ENCODE results near the gene MDFIC. TPM values are rescaled to one million over a fixed set of nuclear protein-coding genes. Genes with fewer than 3 reads are reported as not detected.

Gene MDFIC
- total RNA-seq, 1 donor from 2014 or later = 10.1 TPM

- H3K4me3 Mint-ChIP-seq = no peak overlapping the region
- TF ChIP-seq, protein P1, sequence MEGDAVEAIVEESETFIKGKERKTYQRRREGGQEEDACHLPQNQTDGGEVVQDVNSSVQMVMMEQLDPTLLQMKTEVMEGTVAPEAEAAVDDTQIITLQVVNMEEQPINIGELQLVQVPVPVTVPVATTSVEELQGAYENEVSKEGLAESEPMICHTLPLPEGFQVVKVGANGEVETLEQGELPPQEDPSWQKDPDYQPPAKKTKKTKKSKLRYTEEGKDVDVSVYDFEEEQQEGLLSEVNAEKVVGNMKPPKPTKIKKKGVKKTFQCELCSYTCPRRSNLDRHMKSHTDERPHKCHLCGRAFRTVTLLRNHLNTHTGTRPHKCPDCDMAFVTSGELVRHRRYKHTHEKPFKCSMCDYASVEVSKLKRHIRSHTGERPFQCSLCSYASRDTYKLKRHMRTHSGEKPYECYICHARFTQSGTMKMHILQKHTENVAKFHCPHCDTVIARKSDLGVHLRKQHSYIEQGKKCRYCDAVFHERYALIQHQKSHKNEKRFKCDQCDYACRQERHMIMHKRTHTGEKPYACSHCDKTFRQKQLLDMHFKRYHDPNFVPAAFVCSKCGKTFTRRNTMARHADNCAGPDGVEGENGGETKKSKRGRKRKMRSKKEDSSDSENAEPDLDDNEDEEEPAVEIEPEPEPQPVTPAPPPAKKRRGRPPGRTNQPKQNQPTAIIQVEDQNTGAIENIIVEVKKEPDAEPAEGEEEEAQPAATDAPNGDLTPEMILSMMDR (conservative IDR thresholded peaks at IDR 0.05) = no peak
- H3K27ac Mint-ChIP-seq (ENCODE audit: unreplicated experiment) = no peak overlapping the region
- peaks cover 4% of the 10 kb centered on the region for H3K36me3 Mint-ChIP-seq (ENCODE audit: low read depth)
- H3K27me3 Mint-ChIP-seq (ENCODE audit: low read depth) = no peaks in the 10 kb centered on the region
- H3K9me3 Mint-ChIP-seq = no peaks in the 10 kb centered on the region
- DNase-seq (ENCODE audit: low read depth, low spot score) = no peak
- H3K4me1 Mint-ChIP-seq = peaks cover 26% of the 10 kb centered on the region
Measured at GRCh38 chr7:115005953-115006352, 84.1 kb downstream of the MDFIC start.

GRCh38 chr7:115007751-115008150, 85.9 kb downstream of the MDFIC start:
- no peak overlapping the region for H3K4me3 Mint-ChIP-seq
- no peaks in the 10 kb centered on the region for H3K9me3 Mint-ChIP-seq
- H3K36me3 Mint-ChIP-seq (ENCODE audit: low read depth) = peaks cover 4% of the 10 kb centered on the region
- TF ChIP-seq, protein P1 (conservative IDR thresholded peaks at IDR 0.05) = no peak
- peaks cover 26% of the 10 kb centered on the region for H3K4me1 Mint-ChIP-seq
- H3K27ac Mint-ChIP-seq (ENCODE audit: unreplicated experiment) = no peak overlapping the region
- DNase-seq (ENCODE audit: low read depth, low spot score) = no peak
- no peaks in the 10 kb centered on the region for H3K27me3 Mint-ChIP-seq (ENCODE audit: low read depth)

- no peak for DNase-seq (ENCODE audit: low read depth, low spot score)
- Mint-ChIP-seq H3K4me3 (no peak overlapping the region), H3K27me3 (ENCODE audit: low read depth) (no peaks in the 10 kb centered on the region), H3K36me3 (ENCODE audit: low read depth) (peaks cover 7% of the 10 kb centered on the region), H3K9me3 (no peaks in the 10 kb centered on the region), H3K4me1 (peaks cover 17% of the 10 kb centered on the region), H3K27ac (ENCODE audit: unreplicated experiment) (peak overlapping the region; percentile 8)
- TF ChIP-seq, protein P1 (conservative IDR thresholded peaks at IDR 0.05) = no peak
Measured at GRCh38 chr7:115008465-115009114, 86.7 kb downstream of the MDFIC start.

GRCh38 chr7:115009139-115009538, 87.2 kb downstream of the MDFIC start:
- TF ChIP-seq, protein P1 (conservative IDR thresholded peaks at IDR 0.05) = no peak
- Mint-ChIP-seq H3K27ac (ENCODE audit: unreplicated experiment) (no peak overlapping the region), H3K4me1 (peaks cover 17% of the 10 kb centered on the region), H3K27me3 (ENCODE audit: low read depth) (no peaks in the 10 kb centered on the region), H3K4me3 (no peak overlapping the region), H3K36me3 (ENCODE audit: low read depth) (peaks cover 8% of the 10 kb centered on the region), H3K9me3 (no peaks in the 10 kb centered on the region)
- no peak for DNase-seq (ENCODE audit: low read depth, low spot score)

GRCh38 chr7:115009736-115010440, 88.0 kb downstream of the MDFIC start:
- TF ChIP-seq, protein P1 (conservative IDR thresholded peaks at IDR 0.05) = no peak
- H3K27ac Mint-ChIP-seq (ENCODE audit: unreplicated experiment) = no peak overlapping the region
- no peaks in the 10 kb centered on the region for H3K9me3 Mint-ChIP-seq
- H3K36me3 Mint-ChIP-seq (ENCODE audit: low read depth) = peaks cover 5% of the 10 kb centered on the region
- no peak for DNase-seq (ENCODE audit: low read depth, low spot score)
- H3K4me1 Mint-ChIP-seq = peaks cover 17% of the 10 kb centered on the region
- H3K4me3 Mint-ChIP-seq = no peak overlapping the region
- H3K27me3 Mint-ChIP-seq (ENCODE audit: low read depth) = no peaks in the 10 kb centered on the region
